NCI-H146 treated with DMSO at 0.1 percent for 48 hours (cell line): ENCODE results near the gene GSE1.

Experiments
- DNase-seq: peaks from one replicate; lab custom pipeline; 2025; ENCODE audit not compliant: unreplicated experiment; lab: John Stamatoyannopoulos, UW

Gene GSE1

GRCh38 chr16:85645021-85645589 is 32.0 kb downstream of the GSE1 start:
- DNase-seq = no peak

GRCh38 chr16:85646358-85646907 is 33.3 kb downstream of the GSE1 start:
- no peak for DNase-seq

- DNase-seq = no peak
These were observed 33.9 kb downstream of the GSE1 start for GRCh38 chr16:85646976-85647375.

GRCh38 chr16:85648070-85648714 is 35.1 kb downstream of the GSE1 start:
- DNase-seq = no peak

GRCh38 chr16:85648805-85649204 is 35.7 kb downstream of the GSE1 start:
- no peak for DNase-seq

DNA sequence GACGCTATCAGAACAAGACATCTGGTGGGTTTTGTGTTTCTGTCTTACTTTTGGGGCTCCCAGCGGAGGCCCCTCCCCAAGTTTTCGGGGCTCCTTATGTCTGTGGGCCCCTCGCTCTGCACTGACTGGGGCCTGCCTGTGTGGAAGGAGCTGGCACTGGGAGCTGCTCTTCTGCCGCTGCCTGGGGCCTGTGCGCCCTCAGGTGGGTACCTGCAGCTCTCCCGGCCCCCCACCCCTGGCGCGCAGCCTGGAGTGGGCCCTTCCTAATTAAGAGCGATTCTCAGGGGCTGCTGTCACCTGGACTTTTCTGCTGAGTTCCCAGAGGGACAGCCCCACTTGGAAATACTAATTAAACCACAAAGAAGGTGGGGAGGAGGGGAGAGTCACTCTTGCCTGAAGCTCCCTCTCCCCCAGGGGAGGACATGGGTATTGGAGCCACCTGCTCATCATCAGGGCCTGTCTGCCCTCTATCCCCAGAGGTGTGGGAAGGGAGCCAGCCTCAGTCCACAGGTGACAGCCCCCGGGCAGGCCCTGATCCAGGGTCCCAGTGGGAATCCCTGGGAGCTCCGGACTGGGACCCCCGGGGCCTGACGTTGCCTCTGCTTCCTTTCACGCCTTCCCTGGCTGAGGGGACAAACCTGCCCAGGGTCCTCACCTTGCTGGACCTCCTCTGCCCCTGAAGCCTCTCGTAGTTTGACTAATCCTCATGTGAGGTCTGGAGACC is 36.5 kb downstream of the GSE1 start:
- no peak for DNase-seq

GRCh38 chr16:85650135-85650843 is 37.2 kb downstream of the GSE1 start:
- no peak for DNase-seq

DNA sequence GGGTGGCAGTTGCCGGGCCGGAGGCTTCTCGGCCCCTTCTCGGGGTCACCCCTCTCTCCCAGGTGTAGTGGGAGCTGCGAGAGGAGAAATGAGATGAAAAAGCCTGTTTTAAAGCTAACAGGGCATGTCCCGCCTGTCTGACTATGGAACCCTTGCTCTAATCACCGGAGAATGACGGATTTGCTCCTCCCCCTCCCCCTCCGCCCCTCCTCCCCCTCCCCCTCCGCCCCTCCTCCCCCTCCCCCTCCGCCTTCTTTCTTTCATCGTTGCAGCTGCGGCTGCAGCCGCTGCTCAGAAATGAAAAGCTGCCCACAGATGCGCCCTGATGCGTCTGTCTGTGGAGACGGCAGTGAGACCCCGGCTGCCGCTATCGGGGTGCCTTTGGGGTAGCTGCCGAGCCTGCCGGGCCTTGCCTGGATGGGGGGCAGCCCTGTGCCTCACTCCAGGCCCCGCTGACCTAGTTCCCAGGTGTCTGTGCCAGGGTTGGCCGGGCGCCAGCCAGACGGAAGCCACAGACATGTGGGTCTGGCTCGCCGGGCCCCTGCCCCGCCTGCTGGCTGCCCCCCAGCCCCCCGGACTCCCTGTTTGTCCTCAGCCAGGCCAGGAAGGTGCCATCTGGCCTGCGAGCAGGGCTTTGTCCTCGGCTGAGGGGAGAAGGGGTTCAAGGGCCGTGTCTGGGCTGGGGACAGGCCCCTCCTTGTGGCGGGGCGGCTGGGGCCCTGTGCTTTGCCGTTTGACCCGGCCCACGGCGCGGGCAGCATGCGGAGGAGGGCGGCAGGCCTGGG is 37.9 kb downstream of the GSE1 start:
- no peak for DNase-seq

- no peak for DNase-seq
These were observed 38.7 kb downstream of the GSE1 start for GRCh38 chr16:85651629-85652430.

DNA sequence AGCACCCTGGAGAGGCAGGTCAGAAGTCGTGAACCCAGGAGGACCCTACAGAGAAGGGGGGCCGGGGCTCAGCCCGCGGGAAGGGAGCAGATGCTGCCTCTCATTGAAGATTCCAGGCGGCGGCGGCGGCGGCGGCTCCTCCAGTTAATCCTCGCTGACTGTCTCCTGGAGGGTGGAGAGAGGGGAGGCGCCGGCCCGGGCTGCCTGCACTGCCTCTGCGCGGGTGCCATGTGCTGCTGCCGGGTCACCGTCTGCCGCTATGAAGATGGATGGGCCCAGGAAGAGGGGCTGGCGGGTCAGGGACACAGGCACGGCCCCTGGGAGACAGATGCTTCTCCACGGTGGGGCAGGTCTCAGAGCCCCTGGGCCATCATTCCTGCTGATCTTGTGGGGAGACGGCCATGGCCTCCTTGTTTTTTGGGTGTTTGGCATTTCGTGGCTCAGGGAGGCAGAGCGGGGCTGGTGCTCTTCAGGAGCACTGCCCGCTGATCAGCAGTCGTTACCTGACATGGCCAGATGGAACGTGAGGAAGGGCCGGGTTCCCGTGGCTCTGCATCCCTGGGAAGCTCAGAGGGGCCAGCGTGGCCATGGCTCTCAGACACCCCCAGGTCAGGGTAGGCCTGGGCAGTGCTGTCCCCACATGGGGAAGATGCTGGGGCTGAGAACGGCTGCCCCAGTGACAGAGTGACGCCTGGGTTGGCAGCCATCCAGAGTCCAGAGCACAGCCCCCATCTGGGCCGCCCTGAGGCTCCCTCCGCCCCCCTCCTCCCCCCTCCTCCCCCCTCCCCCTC is 39.5 kb downstream of the GSE1 start:
- no peak for DNase-seq

- no peak for DNase-seq
These were observed 40.3 kb downstream of the GSE1 start for GRCh38 chr16:85653290-85653891.

- no peak for DNase-seq
These were observed 41.4 kb downstream of the GSE1 start for GRCh38 chr16:85654251-85655095.

DNA sequence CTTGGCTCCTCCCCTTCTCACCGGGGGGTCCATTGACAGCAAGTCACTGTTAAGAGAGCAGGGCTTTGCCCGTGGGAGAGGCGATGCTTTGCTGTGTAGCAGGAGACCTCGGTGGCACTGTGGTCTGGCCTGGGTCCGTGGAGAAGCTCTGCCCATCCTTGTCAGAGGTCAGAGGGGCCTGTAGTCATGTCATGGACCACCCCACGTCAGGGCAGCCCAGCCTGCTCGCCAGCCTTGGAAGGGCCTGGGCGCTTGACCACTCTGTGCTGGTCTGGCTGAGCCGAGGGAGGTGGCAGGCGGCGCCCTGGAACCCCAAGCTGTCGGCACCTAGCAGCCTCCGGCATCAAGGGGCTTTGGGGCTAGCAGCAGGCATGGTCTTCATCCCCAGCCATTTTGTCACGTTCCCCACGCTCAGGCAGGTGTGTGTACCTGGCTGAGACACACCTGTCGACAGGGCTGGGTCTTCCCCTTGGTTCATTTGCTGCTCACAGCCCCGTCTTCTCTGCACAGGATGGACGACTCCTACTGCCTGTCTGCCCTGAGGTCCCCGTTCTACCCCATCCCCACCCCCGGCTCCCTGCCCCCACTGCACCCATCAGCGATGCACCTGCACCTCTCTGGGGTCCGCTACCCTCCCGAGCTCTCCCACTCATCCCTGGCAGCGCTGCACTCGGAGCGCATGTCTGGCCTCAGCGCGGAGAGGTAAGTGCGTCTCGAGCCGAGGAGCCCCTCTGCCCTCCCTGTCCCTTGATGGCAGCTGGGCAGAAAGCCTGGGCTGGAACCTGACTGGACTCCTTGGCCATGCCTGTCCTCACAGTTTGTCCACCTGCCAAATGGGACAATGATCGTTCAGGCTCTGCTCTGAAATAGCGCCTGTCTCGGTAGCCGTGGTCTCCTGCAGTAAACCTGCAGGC is 42.4 kb downstream of the GSE1 start:
- no peak for DNase-seq

GRCh38 chr16:85656351-85657266 is 43.5 kb downstream of the GSE1 start:
- DNase-seq = no peak

- DNase-seq = no peak
These were observed 44.1 kb downstream of the GSE1 start for GRCh38 chr16:85657267-85657650.

DNA sequence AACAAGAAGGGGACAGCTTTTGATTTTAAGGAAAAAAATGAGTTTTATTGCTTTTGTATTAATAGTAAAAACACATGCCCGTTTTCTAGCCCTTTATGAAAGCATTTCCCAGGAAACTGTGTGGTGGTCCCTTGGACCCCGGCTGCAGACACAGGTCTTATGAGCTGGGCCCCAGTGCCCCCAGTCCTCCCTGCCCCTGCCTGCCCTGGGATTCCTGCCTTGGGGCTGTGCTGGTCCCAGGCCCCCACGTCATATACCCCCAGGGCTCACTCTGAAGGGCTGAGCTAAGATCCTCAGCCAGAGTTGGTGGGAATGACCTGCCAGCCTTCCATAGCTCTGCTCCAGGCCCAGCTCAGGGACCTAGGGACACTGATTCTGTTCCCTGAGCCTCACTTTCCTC is 44.9 kb downstream of the GSE1 start:
- no peak for DNase-seq
